ENCODE results near the gene PLOD1.

GRCh38 chr1:12006167-12006921, 71.8 kb downstream of the PLOD1 start:
- TF ChIP-seq ZNF776 (tag by site-specific recombination; IDR thresholded peaks at IDR 0.05; ENCODE audit: borderline replicate concordance) (no peak), ZNF585B (tag by site-specific recombination; IDR thresholded peaks at IDR 0.05) (no peak), ZNF747 (tag by site-specific recombination; IDR thresholded peaks at IDR 0.05) (no peak), YY1 (tag by site-specific recombination; IDR thresholded peaks at IDR 0.05) (no peak), ZNF366 (tag by site-specific recombination; conservative IDR thresholded peaks at IDR 0.05) (no peak), REST (tag by site-specific recombination; IDR thresholded peaks at IDR 0.05) (no peak), CTCF (tag by site-specific recombination; IDR thresholded peaks at IDR 0.05) (no peak), ZFP41 (tag by site-specific recombination; IDR thresholded peaks at IDR 0.05; ENCODE audit: borderline replicate concordance) (no peak)
